Stimulated activated CD4-positive, alpha-beta T cell treated with anti-CD3 and anti-CD28 coated beads, Interleukin-4, amount 100 ng/mL, for 48 hours (primary cell): ENCODE results near the gene SPTLC2.

Experiments used
- DNase-seq, 2 donors: peaks; one replicate each; pipeline ENCODE4 v3.0.0-alpha.2; 2020; ENCODE audit warnings: low read depth in 2 of 2

Gene SPTLC2

GRCh38 chr14:77623201-77623600, 6.8 kb upstream of the SPTLC2 start:
- no peak for DNase-seq

GRCh38 chr14:77622366-77622961, 6.0 kb upstream of the SPTLC2 start:
- DNase-seq: no peak

GRCh38 chr14:77620222-77620870, 3.9 kb upstream of the SPTLC2 start:
- DNase-seq: no peak

GRCh38 chr14:77618381-77618970, 2.0 kb upstream of the SPTLC2 start:
- no peak for DNase-seq

- no peak for DNase-seq
Observed at GRCh38 chr14:77616133-77616453, 344 bp downstream of the SPTLC2 start.

GRCh38 chr14:77615361-77616132, 890 bp downstream of the SPTLC2 start:
- DNase-seq: peak in 1 of 2 donors; percentile 2

GRCh38 chr14:77613201-77613600, 3.2 kb downstream of the SPTLC2 start:
- no peak for DNase-seq

- no peak for DNase-seq
Observed at GRCh38 chr14:77612011-77612620, 4.3 kb downstream of the SPTLC2 start.

GRCh38 chr14:77610553-77610952, 5.9 kb downstream of the SPTLC2 start:
- DNase-seq: no peak

GRCh38 chr14:77609922-77610321, 6.5 kb downstream of the SPTLC2 start:
- DNase-seq: no peak

GRCh38 chr14:77607741-77608302, 8.6 kb downstream of the SPTLC2 start:
- DNase-seq: no peak

GRCh38 chr14:77605392-77605972, 11.0 kb downstream of the SPTLC2 start:
- DNase-seq: no peak

GRCh38 chr14:77603654-77604255, 12.7 kb downstream of the SPTLC2 start:
- DNase-seq: no peak

- no peak for DNase-seq
Observed at GRCh38 chr14:77603031-77603430, 13.4 kb downstream of the SPTLC2 start.

- no peak for DNase-seq
Observed at GRCh38 chr14:77601846-77602619, 14.4 kb downstream of the SPTLC2 start.

GRCh38 chr14:77599889-77600288, 16.5 kb downstream of the SPTLC2 start:
- DNase-seq: no peak

GRCh38 chr14:77598366-77599070, 17.9 kb downstream of the SPTLC2 start:
- no peak for DNase-seq

- DNase-seq: no peak
Observed at GRCh38 chr14:77593501-77593961, 22.9 kb downstream of the SPTLC2 start.

- DNase-seq: no peak
Observed at GRCh38 chr14:77590845-77591485, 25.5 kb downstream of the SPTLC2 start.
